ENCODE data around the gene WDR87.

WDR87 gene

GRCh38 chr19:37950471-37951175 is 44.2 kb upstream of the WDR87 start:
- no peak overlapping the region for H3K4me3 ChIP-seq (ENCODE audit: low read length)
- H3K9me3 ChIP-seq (replicated peaks; ENCODE audit: insufficient read depth, low read length): no peaks in the 10 kb centered on the region
- no peak overlapping the region for H3K4me2 ChIP-seq (ENCODE audit: low read depth, low read length)
- H3K4me1 ChIP-seq (ENCODE audit: low read length): no peaks in the 10 kb centered on the region
- no peak overlapping the region for H2AFZ ChIP-seq (ENCODE audit: low read length)
- H3K79me2 ChIP-seq (ENCODE audit: low read length): no peaks in the 10 kb centered on the region
- H3K36me3 ChIP-seq (replicated peaks; ENCODE audit: insufficient read depth, low read length): no peaks in the 10 kb centered on the region
- H4K20me1 ChIP-seq (ENCODE audit: insufficient read depth, low read length): no peaks in the 10 kb centered on the region
- no peak for DNase-seq
- H3K9me2 ChIP-seq (replicated peaks; ENCODE audit: insufficient read depth, low read length): no peaks in the 10 kb centered on the region
- no peak overlapping the region for H3K9ac ChIP-seq (ENCODE audit: low read length)
- H3K27ac ChIP-seq (ENCODE audit: low read length): no peak overlapping the region
- no peak for TF ChIP-seq EZH2 (optimal IDR thresholded peaks at IDR 0.05; ENCODE audit: low read depth, low read length)
- no peaks in the 10 kb centered on the region for H3F3A ChIP-seq (ENCODE audit: insufficient read depth, low read length)
- H3K27me3 ChIP-seq (replicated peaks; ENCODE audit: insufficient read depth, low read length): no peaks in the 10 kb centered on the region

- H3K36me3 ChIP-seq (replicated peaks; ENCODE audit: insufficient read depth, low read length): no peaks in the 10 kb centered on the region
- no peak overlapping the region for H3K27ac ChIP-seq (ENCODE audit: low read length)
- no peaks in the 10 kb centered on the region for H3K9me2 ChIP-seq (replicated peaks; ENCODE audit: insufficient read depth, low read length)
- H2AFZ ChIP-seq (ENCODE audit: low read length): no peak overlapping the region
- no peak overlapping the region for H3K9ac ChIP-seq (ENCODE audit: low read length)
- H3K27me3 ChIP-seq (replicated peaks; ENCODE audit: insufficient read depth, low read length): no peaks in the 10 kb centered on the region
- no peaks in the 10 kb centered on the region for H3K9me3 ChIP-seq (replicated peaks; ENCODE audit: insufficient read depth, low read length)
- H4K20me1 ChIP-seq (ENCODE audit: insufficient read depth, low read length): no peaks in the 10 kb centered on the region
- TF ChIP-seq EZH2 (optimal IDR thresholded peaks at IDR 0.05; ENCODE audit: low read depth, low read length) (no peak), EZH2phosphoT487 (IDR thresholded peaks at IDR 0.05; ENCODE audit: low read length) (no peak), CTCF (IDR thresholded peaks at IDR 0.05; ENCODE audit: low read length) (no peak)
- H3K4me1 ChIP-seq (ENCODE audit: low read length): no peaks in the 10 kb centered on the region
- H3K4me2 ChIP-seq (ENCODE audit: low read depth, low read length): no peak overlapping the region
- H3K4me3 ChIP-seq (ENCODE audit: low read length): no peak overlapping the region
- no peaks in the 10 kb centered on the region for H3F3A ChIP-seq (ENCODE audit: insufficient read depth, low read length)
- no peaks in the 10 kb centered on the region for H3K79me2 ChIP-seq (ENCODE audit: low read length)
- DNase-seq: no peak
These were observed 42.0 kb upstream of the WDR87 start for GRCh38 chr19:37948362-37948761.

GRCh38 chr19:37947778-37948177 is 41.4 kb upstream of the WDR87 start:
- Histone ChIP-seq H2AFZ (ENCODE audit: low read length) (no peak overlapping the region), H3K27me3 (replicated peaks; ENCODE audit: insufficient read depth, low read length) (no peaks in the 10 kb centered on the region), H3K9me3 (replicated peaks; ENCODE audit: insufficient read depth, low read length) (no peaks in the 10 kb centered on the region), H3K79me2 (ENCODE audit: low read length) (no peaks in the 10 kb centered on the region), H3K27ac (ENCODE audit: low read length) (no peak overlapping the region), H3K9me2 (replicated peaks; ENCODE audit: insufficient read depth, low read length) (no peaks in the 10 kb centered on the region), H3K9ac (ENCODE audit: low read length) (no peak overlapping the region), H3K4me3 (ENCODE audit: low read length) (no peak overlapping the region), H4K20me1 (ENCODE audit: insufficient read depth, low read length) (no peaks in the 10 kb centered on the region), H3K36me3 (replicated peaks; ENCODE audit: insufficient read depth, low read length) (no peaks in the 10 kb centered on the region), H3K4me2 (ENCODE audit: low read depth, low read length) (no peak overlapping the region), H3F3A (ENCODE audit: insufficient read depth, low read length) (no peaks in the 10 kb centered on the region), H3K4me1 (ENCODE audit: low read length) (no peaks in the 10 kb centered on the region)
- TF ChIP-seq EZH2 (optimal IDR thresholded peaks at IDR 0.05; ENCODE audit: low read depth, low read length) (no peak), CTCF (IDR thresholded peaks at IDR 0.05; ENCODE audit: low read length) (no peak), EZH2phosphoT487 (IDR thresholded peaks at IDR 0.05; ENCODE audit: low read length) (no peak)
- no peak for DNase-seq

- Histone ChIP-seq H3K27ac (ENCODE audit: low read length) (no peak overlapping the region), H3K4me2 (ENCODE audit: low read depth, low read length) (no peak overlapping the region), H3K36me3 (replicated peaks; ENCODE audit: insufficient read depth, low read length) (no peaks in the 10 kb centered on the region), H3K9me3 (replicated peaks; ENCODE audit: insufficient read depth, low read length) (no peaks in the 10 kb centered on the region), H2AFZ (ENCODE audit: low read length) (no peak overlapping the region), H4K20me1 (ENCODE audit: insufficient read depth, low read length) (no peaks in the 10 kb centered on the region), H3K4me3 (ENCODE audit: low read length) (no peak overlapping the region), H3K27me3 (replicated peaks; ENCODE audit: insufficient read depth, low read length) (no peaks in the 10 kb centered on the region), H3F3A (ENCODE audit: insufficient read depth, low read length) (no peaks in the 10 kb centered on the region), H3K4me1 (ENCODE audit: low read length) (no peaks in the 10 kb centered on the region), H3K79me2 (ENCODE audit: low read length) (no peaks in the 10 kb centered on the region), H3K9ac (ENCODE audit: low read length) (no peak overlapping the region), H3K9me2 (replicated peaks; ENCODE audit: insufficient read depth, low read length) (no peaks in the 10 kb centered on the region)
- no peak for DNase-seq
- TF ChIP-seq EZH2phosphoT487 (IDR thresholded peaks at IDR 0.05; ENCODE audit: low read length): no peak
- no peak for TF ChIP-seq EZH2 (optimal IDR thresholded peaks at IDR 0.05; ENCODE audit: low read depth, low read length)
- no peak for TF ChIP-seq CTCF (IDR thresholded peaks at IDR 0.05; ENCODE audit: low read length)
These were observed 39.7 kb upstream of the WDR87 start for GRCh38 chr19:37946132-37946531.
